ENCODE data around the gene TTC3.
A peak's percentile ranks its signal among the peaks of the same experiment; 100 is the strongest.

TTC3 gene

DNA sequence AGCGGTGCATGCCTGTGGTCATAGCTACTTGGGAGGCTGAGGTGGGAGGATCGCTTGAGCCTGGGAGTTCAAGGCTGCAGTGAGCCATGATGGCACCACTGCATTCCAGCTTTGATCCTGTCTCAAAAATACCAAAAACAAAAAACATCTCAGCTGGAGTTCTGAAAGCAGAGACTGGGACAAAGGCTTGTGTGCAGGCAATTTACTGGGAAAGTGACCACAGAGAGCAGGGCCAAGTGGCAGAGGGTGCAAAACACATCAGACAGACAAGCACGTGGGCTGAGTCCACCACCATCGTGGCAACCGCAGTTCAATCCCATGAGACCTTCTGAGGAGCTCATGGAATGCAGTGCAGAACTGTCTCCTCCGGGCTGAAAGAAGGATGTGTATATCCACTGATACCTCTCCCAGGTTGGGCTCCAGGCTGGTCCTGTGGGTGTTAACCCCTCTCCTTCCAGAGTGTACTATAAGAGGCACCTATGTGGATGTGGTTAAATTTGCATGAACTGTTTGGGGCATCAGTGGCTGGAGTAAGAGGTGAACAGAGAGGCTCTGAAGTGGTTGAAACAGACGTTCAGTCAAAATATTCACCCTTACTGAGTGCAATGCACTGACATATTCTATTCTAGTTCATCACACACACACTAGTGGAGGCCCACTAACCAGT, 11.0 kb upstream of the TTC3 start:
- no peak for DNase-seq (ENCODE audit: low read depth in 3 of 3)

GRCh38 chr21:37062593-37062935, 10.5 kb upstream of the TTC3 start:
- DNase-seq (ENCODE audit: low read depth in 3 of 3) = no peak

- DNase-seq (ENCODE audit: low read depth in 3 of 3) = no peak
These were observed 9.6 kb upstream of the TTC3 start for GRCh38 chr21:37063433-37063832.

GRCh38 chr21:37064841-37065240, 8.2 kb upstream of the TTC3 start:
- DNase-seq (ENCODE audit: low read depth in 3 of 3) = no peak

GRCh38 chr21:37065561-37066177, 7.4 kb upstream of the TTC3 start:
- DNase-seq (ENCODE audit: low read depth in 3 of 3) = no peak

- no peak for DNase-seq (ENCODE audit: low read depth in 3 of 3)
These were observed 1.3 kb upstream of the TTC3 start for GRCh38 chr21:37071561-37072273.

DNA sequence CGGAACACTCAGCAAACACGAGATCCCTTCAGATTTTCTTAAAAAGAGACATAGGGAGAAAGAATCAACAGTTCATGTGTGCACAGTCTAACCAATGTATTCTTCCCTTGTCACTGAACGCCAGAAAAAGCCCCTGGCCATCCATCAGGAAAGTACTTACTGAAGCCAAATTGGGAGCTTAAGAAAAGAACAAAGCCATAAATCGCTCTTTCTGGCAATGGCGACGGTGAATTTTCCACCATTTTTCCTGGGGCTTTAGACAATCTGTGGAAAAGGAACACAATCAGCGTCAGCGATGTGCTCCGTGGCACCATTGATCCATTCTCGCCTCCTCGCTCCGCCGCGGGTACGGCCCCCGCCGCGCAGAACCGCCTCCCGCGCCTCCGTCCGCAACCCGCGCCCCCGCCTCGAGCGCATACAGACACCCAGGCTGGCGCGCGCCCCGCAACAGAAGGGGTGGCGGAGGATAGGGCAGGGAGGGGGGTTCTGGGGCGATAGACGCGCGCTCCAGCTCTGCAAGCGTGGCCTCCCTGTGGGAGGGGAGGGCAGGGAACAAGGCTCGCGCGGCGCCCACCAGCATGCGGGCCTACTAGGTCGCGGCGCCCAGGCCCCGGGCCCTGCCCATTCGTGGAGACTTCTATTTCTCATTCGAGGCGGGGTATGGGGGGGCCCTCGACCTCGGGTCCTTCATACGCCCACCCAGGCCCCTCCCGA, 623 bp upstream of the TTC3 start:
- DNase-seq (ENCODE audit: low read depth in 3 of 3) = peak in 2 of 3 donors; percentile 38 to 49

GRCh38 chr21:37073417-37074196, 553 bp downstream of the TTC3 start:
- DNase-seq (ENCODE audit: low read depth in 3 of 3) = peak; percentile 26 to 51 (median 26)

- no peak for DNase-seq (ENCODE audit: low read depth in 3 of 3)
These were observed 1.1 kb downstream of the TTC3 start for GRCh38 chr21:37074197-37074510.

- no peak for DNase-seq (ENCODE audit: low read depth in 3 of 3)
These were observed 1.5 kb downstream of the TTC3 start for GRCh38 chr21:37074546-37074945.

DNA sequence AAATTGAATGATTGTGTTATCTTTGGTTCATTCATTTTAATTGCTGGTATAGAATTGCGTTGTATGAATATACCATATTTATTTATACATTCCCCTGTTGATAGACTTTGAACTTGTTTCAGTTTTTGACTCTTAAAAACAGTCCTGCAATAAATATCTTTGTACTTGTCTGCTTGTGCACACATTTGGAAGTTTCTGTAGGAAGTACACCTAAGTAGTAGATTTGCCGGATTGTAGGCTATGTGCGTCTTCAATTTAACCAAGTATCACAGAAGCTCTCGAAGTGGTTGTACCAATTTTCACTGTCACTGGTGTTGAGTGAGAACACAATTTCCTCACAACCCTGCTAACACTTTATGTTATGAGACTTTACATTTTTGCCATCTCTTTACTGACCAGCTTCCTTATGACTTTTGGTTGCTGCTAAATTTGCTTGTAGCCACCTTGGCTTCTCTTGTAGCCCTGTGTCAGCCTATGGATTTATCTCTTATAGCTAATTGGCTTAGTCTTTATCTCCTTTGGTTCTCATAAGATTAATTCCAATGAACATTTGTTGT, 2.2 kb downstream of the TTC3 start:
- no peak for DNase-seq (ENCODE audit: low read depth in 3 of 3)

GRCh38 chr21:37076087-37076850, 3.2 kb downstream of the TTC3 start:
- no peak for DNase-seq (ENCODE audit: low read depth in 3 of 3)

DNA sequence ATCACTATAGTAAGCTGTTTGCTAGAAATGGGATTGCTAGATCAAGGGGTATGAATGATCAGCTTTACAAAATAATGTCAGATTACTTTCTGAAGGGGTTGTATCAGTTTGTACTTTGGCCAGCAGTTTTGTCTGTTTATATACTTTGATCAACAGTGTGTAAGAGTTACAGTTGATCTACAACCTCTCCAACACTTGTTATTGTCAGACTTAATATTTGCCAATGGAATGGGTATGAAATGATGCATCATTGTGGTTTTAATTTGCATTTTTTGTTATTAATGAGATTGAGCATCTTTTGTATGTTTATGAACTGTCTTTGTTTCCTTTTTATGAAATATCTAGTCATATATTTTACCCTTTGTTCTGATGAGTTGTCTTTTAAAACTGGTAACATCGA, 4.3 kb downstream of the TTC3 start:
- no peak for DNase-seq (ENCODE audit: low read depth in 3 of 3)

GRCh38 chr21:37079211-37079824, 6.3 kb downstream of the TTC3 start:
- no peak for DNase-seq (ENCODE audit: low read depth in 3 of 3)

- DNase-seq (ENCODE audit: low read depth in 3 of 3) = no peak
These were observed 9.3 kb downstream of the TTC3 start for GRCh38 chr21:37082375-37082774.

GRCh38 chr21:37082856-37083528, 9.9 kb downstream of the TTC3 start:
- no peak for DNase-seq (ENCODE audit: low read depth in 3 of 3)

DNA sequence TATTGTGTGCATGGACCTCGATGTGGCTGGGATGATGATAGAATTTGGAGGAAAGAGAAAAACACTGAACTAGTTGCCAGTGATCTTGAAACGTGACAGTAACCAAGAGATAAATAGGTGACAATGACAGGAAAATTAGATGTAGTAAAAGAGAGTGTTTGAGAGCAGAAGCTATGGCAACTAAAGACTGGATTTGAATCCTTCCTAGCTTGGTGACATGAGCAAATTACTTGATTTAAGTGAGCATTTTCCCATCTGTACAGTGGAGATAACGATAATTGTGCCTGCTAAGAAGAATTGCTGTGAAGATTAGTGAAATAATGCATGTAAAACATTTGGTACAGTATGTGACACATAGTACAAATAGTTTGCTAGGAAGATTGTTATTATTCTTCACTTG, 12.7 kb downstream of the TTC3 start:
- no peak for DNase-seq (ENCODE audit: low read depth in 3 of 3)

DNA sequence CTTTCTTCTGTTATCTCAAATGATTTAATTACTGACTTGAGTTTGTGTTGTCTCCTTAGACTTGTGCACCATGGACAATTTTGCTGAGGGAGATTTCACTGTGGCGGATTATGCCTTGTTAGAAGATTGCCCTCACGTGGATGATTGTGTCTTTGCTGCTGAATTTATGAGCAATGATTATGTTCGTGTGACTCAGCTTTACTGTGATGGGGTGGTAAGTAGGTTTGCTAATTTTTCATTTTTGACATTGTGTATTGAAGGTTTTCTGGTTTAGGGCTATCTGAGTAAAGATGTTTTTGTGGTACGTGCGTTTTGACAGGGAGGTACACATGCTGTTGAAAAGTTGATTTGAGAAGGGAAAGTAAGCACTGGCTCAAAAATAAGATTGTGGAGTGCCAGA, 14.1 kb downstream of the TTC3 start:
- DNase-seq (ENCODE audit: low read depth in 3 of 3) = no peak

DNA sequence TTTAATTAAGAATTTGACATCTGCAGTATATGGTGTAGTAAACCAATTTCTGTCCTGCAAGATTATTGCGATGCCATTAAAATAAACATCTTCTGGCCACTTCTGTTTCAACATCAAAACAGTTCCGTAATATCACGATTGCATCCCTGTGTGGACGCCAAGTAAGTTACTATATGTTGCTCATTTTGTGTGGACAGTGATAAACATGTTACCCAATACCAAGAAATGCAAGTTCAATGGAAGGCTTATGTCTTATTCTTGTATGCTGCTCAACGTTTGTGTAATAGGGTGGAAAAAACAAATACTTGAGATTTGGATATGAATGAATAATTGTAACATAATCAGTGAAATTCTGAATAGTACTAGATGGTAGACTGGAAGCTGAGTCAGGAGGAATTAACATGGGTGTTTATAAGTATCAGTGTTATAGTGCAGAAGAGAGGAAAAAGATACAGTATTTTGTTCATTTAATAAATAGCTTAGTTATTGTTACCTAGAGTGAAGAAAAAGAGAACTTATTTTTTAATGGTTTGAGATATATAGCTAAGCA, 15.2 kb downstream of the TTC3 start:
- no peak for DNase-seq (ENCODE audit: low read depth in 3 of 3)

GRCh38 chr21:37093977-37094376, 20.9 kb downstream of the TTC3 start:
- DNase-seq (ENCODE audit: low read depth in 3 of 3) = no peak
